Panc1 (cell line): ENCODE results near the gene NINJ2. TPM values are rescaled to one million over a fixed set of nuclear protein-coding genes. Genes with fewer than 3 reads are reported as not detected.

Experiments used
- ATAC-seq: fragments of 200-7000 bp; cut with Tn5 transposase; 2 replicates; pipeline ENCODE4 v1.9.1; 2020; ENCODE audit warnings: mild to moderate bottlenecking, moderate library complexity
- BruUV-seq: library from RNA; stranded (reverse); fragments of 400-500 nt; replicated peaks from 2 replicates; lab custom pipeline; 2021; lab: Mats Ljungman, UMichigan
- CTCF ChIA-PET: fragments of 300-600 bp; sonication (Branson Sonifier 250); formaldehyde crosslinking; loops from one replicate; lab custom pipeline; 2022; ENCODE audit warnings: antibody characterized with exemption; lab: Charles Lee
- POLR2A ChIA-PET: fragments of 300-600 bp; sonication (Branson Sonifier 250); formaldehyde crosslinking; loops from one replicate; lab custom pipeline; 2022; ENCODE audit warnings: antibody characterized with exemption; lab: Charles Lee
- DNase-seq: peaks from one replicate; pipeline ENCODE4 v3.0.0-alpha.2; 2010; ENCODE audit warnings: low read depth, low spot score
- H3K27ac ChIP-seq: 2 replicates; pipeline ENCODE4 v1.5.1; 2011; ENCODE audit warnings: mild to moderate bottlenecking, low read length, inconsistent platforms
- H3K27me3 ChIP-seq: fragments of 200-500 bp; sonication (Bioruptor generic); 2 replicates; pipeline ENCODE4 v1.6.0; 2014; ENCODE audit warnings: low read length, inconsistent platforms; ENCODE audit not compliant: control insufficient read depth, insufficient read depth
- H3K36me3 ChIP-seq: fragments of 200-500 bp; sonication (Bioruptor generic); 2 replicates; pipeline ENCODE4 v1.5.1; 2014; ENCODE audit warnings: inconsistent platforms, mild to moderate bottlenecking, low read length, moderate library complexity; ENCODE audit not compliant: control insufficient read depth, insufficient read depth
- H3K4me1 ChIP-seq: 2 replicates; pipeline ENCODE4 v1.5.1; 2011; ENCODE audit warnings: inconsistent platforms, mild to moderate bottlenecking, low read length, moderate library complexity; ENCODE audit not compliant: control insufficient read depth, insufficient read depth
- H3K4me3 ChIP-seq, 2 experiments: 2 replicates each; pipeline ENCODE4 v1.5.1; 2011 to 2012; ENCODE audit warnings: low read depth in 2 of 2, low read length in 2 of 2, mild to moderate bottlenecking in 2 of 2, inconsistent platforms in 1 of 2, moderate library complexity in 1 of 2
- H3K9me3 ChIP-seq: fragments of 200-500 bp; sonication (Bioruptor generic); 2 replicates; pipeline ENCODE4 v1.5.1; 2014; ENCODE audit warnings: low read depth, mild to moderate bottlenecking, inconsistent platforms, low read length, moderate library complexity; ENCODE audit not compliant: control insufficient read depth, insufficient read depth
- CTCF ChIP-seq: fragments of 450-650 bp; IDR thresholded peaks from 2 replicates; pipeline ENCODE4 v1.5.1; 2017; ENCODE audit warnings: mild to moderate bottlenecking
- POLR2AphosphoS5 ChIP-seq: IDR thresholded peaks from 2 replicates; pipeline ENCODE4 v1.6.1; 2012; ENCODE audit warnings: mild to moderate bottlenecking, low read depth, low read length, moderate library complexity
- SIN3A ChIP-seq: IDR thresholded peaks from 2 replicates; pipeline ENCODE4 v1.6.1; 2012; ENCODE audit warnings: low read depth, mild to moderate bottlenecking, low read length, moderate library complexity, borderline replicate concordance; ENCODE audit not compliant: insufficient read depth
- TCF7L2 ChIP-seq: IDR thresholded peaks from 2 replicates; pipeline ENCODE4 v1.6.1; 2011; ENCODE audit warnings: mild to moderate bottlenecking, low read depth, low read length, inconsistent platforms
- in situ Hi-C: cut with HindIII; loops from 2 replicates; pipeline ENCODE4 v1.10.0; 2016; ENCODE audit warnings: low sequenced_read_pairs, low pct_unique_long_range_greater_than_20kb
- intact Hi-C: fragments of 100-400 bp; cut with micrococcal nuclease; formaldehyde crosslinking; loops from one replicate; pipeline ENCODE4 v1.10.0; 2022; ENCODE audit not compliant: unreplicated experiment
- total RNA-seq: library from RNA; stranded (reverse); gene quantifications from one replicate; pipeline ENCODE4 v1.2.1, GENCODE V29; 2021; ENCODE audit not compliant: unreplicated experiment
- TF ChIP-seq, protein P1 (sequence below), 2 experiments: IDR thresholded peaks; 2 replicates each; pipeline ENCODE4 v1.6.1; 2011 to 2012; ENCODE audit warnings: low read depth in 2 of 2, control low read depth in 1 of 2, low read length in 1 of 2, mild to moderate bottlenecking in 1 of 2, moderate library complexity in 1 of 2; ENCODE audit not compliant: insufficient read depth in 1 of 2

Gene NINJ2
- total RNA-seq, 1 experiment from 2014 or later, result 1.9 TPM

- Histone ChIP-seq H3K9me3 (no peaks in the 10 kb centered on the region), H3K36me3 (no peaks in the 10 kb centered on the region), H3K4me3 (no peak overlapping the region), H3K27ac (peak overlapping the region; percentile 34; the same call in 1 of the 2 replicates), H3K27me3 (no peaks in the 10 kb centered on the region), H3K4me1 (peaks cover 12% of the 10 kb centered on the region)
- in situ Hi-C loops, result no loop called here
- ATAC-seq (no peak), DNase-seq (no peak)
- CTCF ChIA-PET, result no interaction called here
- TF ChIP-seq TCF7L2, result no peak
- TF ChIP-seq, protein P1, sequence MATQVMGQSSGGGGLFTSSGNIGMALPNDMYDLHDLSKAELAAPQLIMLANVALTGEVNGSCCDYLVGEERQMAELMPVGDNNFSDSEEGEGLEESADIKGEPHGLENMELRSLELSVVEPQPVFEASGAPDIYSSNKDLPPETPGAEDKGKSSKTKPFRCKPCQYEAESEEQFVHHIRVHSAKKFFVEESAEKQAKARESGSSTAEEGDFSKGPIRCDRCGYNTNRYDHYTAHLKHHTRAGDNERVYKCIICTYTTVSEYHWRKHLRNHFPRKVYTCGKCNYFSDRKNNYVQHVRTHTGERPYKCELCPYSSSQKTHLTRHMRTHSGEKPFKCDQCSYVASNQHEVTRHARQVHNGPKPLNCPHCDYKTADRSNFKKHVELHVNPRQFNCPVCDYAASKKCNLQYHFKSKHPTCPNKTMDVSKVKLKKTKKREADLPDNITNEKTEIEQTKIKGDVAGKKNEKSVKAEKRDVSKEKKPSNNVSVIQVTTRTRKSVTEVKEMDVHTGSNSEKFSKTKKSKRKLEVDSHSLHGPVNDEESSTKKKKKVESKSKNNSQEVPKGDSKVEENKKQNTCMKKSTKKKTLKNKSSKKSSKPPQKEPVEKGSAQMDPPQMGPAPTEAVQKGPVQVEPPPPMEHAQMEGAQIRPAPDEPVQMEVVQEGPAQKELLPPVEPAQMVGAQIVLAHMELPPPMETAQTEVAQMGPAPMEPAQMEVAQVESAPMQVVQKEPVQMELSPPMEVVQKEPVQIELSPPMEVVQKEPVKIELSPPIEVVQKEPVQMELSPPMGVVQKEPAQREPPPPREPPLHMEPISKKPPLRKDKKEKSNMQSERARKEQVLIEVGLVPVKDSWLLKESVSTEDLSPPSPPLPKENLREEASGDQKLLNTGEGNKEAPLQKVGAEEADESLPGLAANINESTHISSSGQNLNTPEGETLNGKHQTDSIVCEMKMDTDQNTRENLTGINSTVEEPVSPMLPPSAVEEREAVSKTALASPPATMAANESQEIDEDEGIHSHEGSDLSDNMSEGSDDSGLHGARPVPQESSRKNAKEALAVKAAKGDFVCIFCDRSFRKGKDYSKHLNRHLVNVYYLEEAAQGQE (IDR thresholded peaks at IDR 0.05; ENCODE audit: insufficient read depth in 1 of 2, low read depth in 2 of 2, low read length in 1 of 2), result no peak
- TF ChIP-seq SIN3A, result no peak
- no peak for TF ChIP-seq CTCF
- no peak for TF ChIP-seq POLR2AphosphoS5
- no TSS peak for BruUV-seq
- intact Hi-C loops, result no loop called here
- POLR2A ChIA-PET, result no interaction called here
Observed at GRCh38 chr12:587132-588023, 75.9 kb downstream of the NINJ2 start.

DNA sequence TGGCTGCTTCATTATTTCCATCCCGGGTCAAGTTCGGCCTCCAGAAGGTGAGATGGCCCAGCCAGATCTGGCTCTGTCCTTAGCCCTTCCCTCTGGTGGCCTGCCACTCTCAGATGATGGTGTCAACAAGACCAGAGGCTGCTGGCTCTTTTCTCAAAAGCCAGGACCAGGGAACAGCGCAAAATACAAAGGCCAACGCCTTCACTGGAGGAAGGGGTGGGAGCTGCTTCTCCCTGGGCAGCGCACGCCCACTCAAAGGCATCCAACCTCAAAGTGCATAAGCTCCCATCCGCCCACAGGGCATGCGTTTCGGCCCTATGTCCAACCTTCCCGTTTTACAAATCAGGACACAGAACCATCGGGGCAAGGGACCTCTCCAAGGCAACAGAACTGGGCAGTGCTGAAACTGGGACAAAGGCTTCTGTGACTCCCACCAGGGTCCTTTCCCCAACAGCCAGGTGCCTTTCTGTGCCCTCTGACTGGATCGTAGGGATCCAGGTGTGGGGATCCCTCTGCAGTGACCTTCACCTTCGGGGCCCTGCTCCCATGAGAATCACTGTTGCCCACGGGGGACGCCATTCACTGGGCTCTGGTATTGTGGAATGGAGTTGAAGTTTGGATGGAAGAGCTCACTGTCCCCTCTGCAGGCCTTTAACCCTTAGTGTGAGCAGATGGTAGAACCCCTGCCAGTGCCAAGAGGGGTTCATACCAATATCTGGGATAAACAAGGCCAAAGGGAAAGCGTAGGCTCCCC lies 76.8 kb downstream of the NINJ2 start:
- BruUV-seq, result no TSS peak
- CTCF ChIA-PET, result no interaction called here
- TF ChIP-seq SIN3A (no peak), POLR2AphosphoS5 (no peak), TCF7L2 (no peak), CTCF (no peak)
- TF ChIP-seq, protein P1 (IDR thresholded peaks at IDR 0.05; ENCODE audit: insufficient read depth in 1 of 2, low read depth in 2 of 2, low read length in 1 of 2), result no peak

More for the DNA sequence above, 76.8 kb downstream of the NINJ2 start:
- H3K4me1 ChIP-seq, result peaks cover 12% of the 10 kb centered on the region
- peak overlapping the region; percentile 57 for H3K27ac ChIP-seq
- ATAC-seq (no peak), DNase-seq (no peak)
- no peaks in the 10 kb centered on the region for H3K36me3 ChIP-seq
- in situ Hi-C loops (no loop called here), intact Hi-C loops (no loop called here)
- no peak overlapping the region for H3K4me3 ChIP-seq
- POLR2A ChIA-PET, result no interaction called here
- no peaks in the 10 kb centered on the region for H3K9me3 ChIP-seq
- no peaks in the 10 kb centered on the region for H3K27me3 ChIP-seq
